GM12878 (cell line): ENCODE measurements around the gene ZBTB42. TPM values are rescaled to one million over a fixed set of nuclear protein-coding genes. Genes with fewer than 3 reads are reported as not detected.

ENCODE experiments used
- ATAC-seq: fragments of 200-7000 bp; cut with Tn5 transposase; 3 replicates; pipeline ENCODE4 v1.9.1; 2020; ENCODE audit warnings: mild to moderate bottlenecking, moderate library complexity
- BruUV-seq: library from RNA; stranded (reverse); fragments of 400-500 nt; replicated peaks from 2 replicates; lab custom pipeline; 2021; lab: Mats Ljungman, UMichigan
- CTCF ChIA-PET: fragments of 300-600 bp; sonication (Branson Sonifier 250); formaldehyde crosslinking; extraction: SDS; loops from one replicate; lab custom pipeline; 2021; ENCODE audit warnings: inconsistent platforms; lab: Yijun Ruan, JAX
- POLR2A ChIA-PET: fragments of 350-600 bp; formaldehyde crosslinking; extraction: SDS; loops from one replicate; lab custom pipeline; 2021; ENCODE audit warnings: inconsistent platforms; lab: Charles Lee
- RAD21 ChIA-PET: fragments of 300-600 bp; sonication (Branson Sonifier 250); formaldehyde crosslinking; loops from one replicate; lab custom pipeline; 2023; ENCODE audit warnings: antibody characterized with exemption; ENCODE audit not compliant: unreplicated experiment; lab: Charles Lee
- SMC1A ChIA-PET: fragments of 300-600 bp; sonication (Branson Sonifier 250); formaldehyde crosslinking; loops from one replicate; lab custom pipeline; 2023; ENCODE audit not compliant: unreplicated experiment, uncharacterized antibody; lab: Charles Lee
- DNase-seq: peaks from one replicate; pipeline ENCODE4 v3.0.0-alpha.2; 2011; ENCODE audit warnings: low read depth, low spot score
- FAIRE-seq: peaks from 3 replicates; lab custom pipeline; 2011; peaks lifted over from hg19 to GRCh38; lab: Jason Lieb, UNC
- H2AFZ ChIP-seq: 2 replicates; pipeline ENCODE4 v1.6.0; 2011; ENCODE audit warnings: low read depth, low read length, control low read depth; ENCODE audit not compliant: control insufficient read depth
- H3K27ac ChIP-seq: 2 replicates; pipeline ENCODE4 v1.5.1; 2011; ENCODE audit warnings: control low read depth; ENCODE audit not compliant: control insufficient read depth, insufficient read depth
- H3K27me3 ChIP-seq, 2 experiments: replicated peaks in 1 of 2; 2 replicates each; pipeline versions ENCODE4 v1.6.0 to v1.6.1; 2011; ENCODE audit warnings: low read length in 1 of 2; ENCODE audit not compliant: control insufficient read depth in 2 of 2, insufficient read depth in 2 of 2
- H3K36me3 ChIP-seq, 2 experiments: 2 replicates each; pipeline ENCODE4 v1.5.1; 2011; ENCODE audit warnings: low read length in 1 of 2; ENCODE audit not compliant: control insufficient read depth in 2 of 2, insufficient read depth in 2 of 2
- H3K4me1 ChIP-seq: 2 replicates; pipeline ENCODE4 v1.6.1; 2011; ENCODE audit warnings: mild to moderate bottlenecking, low read length, moderate library complexity, mixed read lengths; ENCODE audit not compliant: control insufficient read depth, insufficient read depth
- H3K4me2 ChIP-seq: 2 replicates; pipeline ENCODE4 v1.6.0; 2011; ENCODE audit warnings: control low read depth; ENCODE audit not compliant: control insufficient read depth, insufficient read depth
- H3K4me3 ChIP-seq: fragments of 200-600 bp; sonication (generic); 2 replicates; pipeline ENCODE4 v1.5.1; 2016
- H3K79me2 ChIP-seq: 2 replicates; pipeline ENCODE4 v1.6.0; 2011; ENCODE audit warnings: low read length; ENCODE audit not compliant: control insufficient read depth, insufficient read depth
- H3K9ac ChIP-seq: 2 replicates; pipeline ENCODE4 v1.8.0; 2011; ENCODE audit warnings: low read length, control low read depth, mixed read lengths; ENCODE audit not compliant: control insufficient read depth, insufficient read depth
- H3K9me3 ChIP-seq: replicated peaks from 3 replicates; pipeline ENCODE4 v1.5.1; 2011; ENCODE audit warnings: mild to moderate bottlenecking, low read length; ENCODE audit not compliant: control insufficient read depth, insufficient read depth
- H4K20me1 ChIP-seq: 2 replicates; pipeline ENCODE4 v1.6.0; 2011; ENCODE audit not compliant: control insufficient read depth, insufficient read depth
- CEBPB ChIP-seq, 2 experiments: fragments of 150-350 bp in 1 of 2; IDR thresholded peaks; 2 replicates each; pipeline ENCODE4 v1.6.1; 2012 to 2014; ENCODE audit warnings: low read depth in 2 of 2, low read length in 2 of 2, borderline replicate concordance in 1 of 2, inconsistent platforms in 1 of 2
- E4F1 ChIP-seq: fragments of 450-650 bp; IDR thresholded peaks from 2 replicates; pipeline ENCODE4 v1.6.1; 2018; ENCODE audit warnings: borderline replicate concordance, mild to moderate bottlenecking; ENCODE audit not compliant: partially characterized antibody
- EGR1 ChIP-seq, 2 experiments: IDR thresholded peaks; 1 replicate in 1 of 2; 2 replicates in 1 of 2; pipeline ENCODE4 v1.6.1; 2011 to 2012; ENCODE audit warnings: low read depth in 2 of 2, low read length in 2 of 2, borderline replicate concordance in 1 of 2, mild to moderate bottlenecking in 1 of 2, moderate library complexity in 1 of 2
- IRF5 ChIP-seq: fragments of 450-650 bp; IDR thresholded peaks from 2 replicates; pipeline ENCODE4 v1.6.1; 2017; ENCODE audit warnings: borderline replicate concordance
- LARP7 ChIP-seq: fragments of 450-650 bp; IDR thresholded peaks from 2 replicates; pipeline ENCODE4 v1.6.1; 2017; ENCODE audit warnings: mild to moderate bottlenecking
- MAX ChIP-seq: IDR thresholded peaks from 2 replicates; pipeline ENCODE4 v1.6.1; 2012; ENCODE audit warnings: low read depth, low read length, improper control_type of control experiment
- MXI1 ChIP-seq: fragments of 150-350 bp; IDR thresholded peaks from 2 replicates; pipeline ENCODE4 v1.6.1; 2011; ENCODE audit warnings: low read depth, mild to moderate bottlenecking, inconsistent platforms, low read length, improper control_type of control experiment
- NR2C1 ChIP-seq: fragments of 450-650 bp; IDR thresholded peaks from 2 replicates; pipeline ENCODE4 v1.6.1; 2017; ENCODE audit warnings: antibody characterized with exemption, mild to moderate bottlenecking, moderate library complexity
- NR2C2 ChIP-seq: IDR thresholded peaks from 2 replicates; pipeline ENCODE4 v1.6.1; 2011; ENCODE audit warnings: borderline replicate concordance, low read depth; ENCODE audit not compliant: control insufficient read depth, insufficient read length
- NR2F1 ChIP-seq: fragments of 450-650 bp; conservative IDR thresholded peaks from 2 replicates; pipeline ENCODE4 v1.6.1; 2017; ENCODE audit warnings: mild to moderate bottlenecking
- POLR2A ChIP-seq: IDR thresholded peaks from 2 replicates; pipeline ENCODE4 v1.6.1; 2011; ENCODE audit warnings: low read depth, mild to moderate bottlenecking, low read length
- RELB ChIP-seq: fragments of 450-650 bp; IDR thresholded peaks from 2 replicates; pipeline ENCODE4 v1.6.1; 2017; ENCODE audit warnings: low read depth, mild to moderate bottlenecking, moderate library complexity
- SMAD5 ChIP-seq: IDR thresholded peaks from 2 replicates; pipeline ENCODE4 v1.6.1; 2016; ENCODE audit warnings: antibody characterized with exemption, low read depth
- WRNIP1 ChIP-seq: IDR thresholded peaks from 2 replicates; pipeline ENCODE4 v1.6.1; 2011; ENCODE audit warnings: low read depth, low read length, improper control_type of control experiment, borderline replicate concordance
- ZNF24 ChIP-seq: fragments of 450-650 bp; IDR thresholded peaks from 2 replicates; pipeline ENCODE4 v1.6.1; 2017; ENCODE audit warnings: antibody characterized with exemption, mild to moderate bottlenecking
- ZSCAN29 ChIP-seq: fragments of 450-650 bp; IDR thresholded peaks from 2 replicates; pipeline ENCODE4 v1.6.1; 2017; ENCODE audit warnings: mild to moderate bottlenecking, moderate library complexity
- WGBS: methylation state at CpG from one replicate; pipeline ENCODE4 v1.1.6; 2016; ENCODE audit warnings: low lambda C conversion rate; ENCODE audit not compliant: insufficient replicate concordance, insufficient coverage; ENCODE audit errors: missing lambda C conversion rate; 5-methylcytosine and 5-hydroxymethylcytosine counted together
- in situ Hi-C: fragments of 300-500 bp; cut with MboI; formaldehyde crosslinking; loops from 9 replicates; pipeline ENCODE4 v1.14.3; 2018; ENCODE audit warnings: mixed read lengths
- intact Hi-C: fragments of 100-400 bp; cut with micrococcal nuclease; formaldehyde crosslinking; loops from one replicate; pipeline ENCODE4 v1.14.2; 2022; ENCODE audit not compliant: unreplicated experiment
- polyA plus RNA-seq, 11 experiments: library from polyadenylated mRNA; depleted of rRNA in 4 of 11; unstranded in 6 of 11; stranded (reverse) in 5 of 11; fragments of >200 nt; fragmentation: Nextera tagmentation in 4 of 11; fragmentation: Illumina TruSeq in 1 of 11; extraction: Ambion mirVana in 4 of 11; extraction: Trizol in 1 of 11; gene quantifications; 1 replicate in 1 of 11; 2 replicates in 10 of 11; pipeline versions ENCODE4 v1.2.1 to v1.2.3, GENCODE V29; 2011 to 2016; ENCODE audit warnings: inconsistent platforms in 2 of 11, missing spikeins in 2 of 11, low read depth in 1 of 11
- total RNA-seq, 4 experiments: library from RNA; depleted of rRNA in 3 of 4; stranded (reverse); fragments of >200 nt in 3 of 4; fragmentation: Illumina TruSeq in 1 of 4; extraction: Trizol in 1 of 4; gene quantifications; 2 replicates each; pipeline versions ENCODE4 v1.2.1 to v1.2.3, GENCODE V29; 2013 to 2021

The ZBTB42 gene
- total and polyA plus RNA-seq, 10 of the 15 experiments (the other 5 are each of a cell fraction or from before 2014, with no cell fraction given) = 0.05 to 1.2 (median 0.37) TPM; not detected in 2

GRCh38 chr14:104794099-104794498 lies 6.8 kb upstream of the ZBTB42 start:
- no peak for DNase-seq
- POLR2A ChIA-PET = no interaction called here
- whole genome bisulfite sequencing = 45% methylated on average over 15 of the region's 15 CpGs
- H2AFZ ChIP-seq = no peak overlapping the region
- SMC1A ChIA-PET = no interaction called here
- H3K4me1 ChIP-seq = peaks cover 19% of the 10 kb centered on the region
- peak; percentile 57 for FAIRE-seq
- peaks cover 0 to 3% of the 10 kb centered on the region in 2 experiments; a peak in 1 of 4 replicates for H3K27me3 ChIP-seq
- H3K4me2 ChIP-seq = peak overlapping the region; percentile 98
- no peaks in the 10 kb centered on the region for H3K9me3 ChIP-seq
- H3K9ac ChIP-seq = peak overlapping the region; percentile 87
- intact Hi-C loops = no loop called here
- peaks cover 0 to 3% of the 10 kb centered on the region in 2 experiments; a peak in 2 of 4 replicates for H3K36me3 ChIP-seq
- BruUV-seq = TSS peak; percentile 66
- in situ Hi-C loops = no loop called here
- H3K4me3 ChIP-seq = peak overlapping the region; percentile 68
- RAD21 ChIA-PET = no interaction called here
- peaks cover 26% of the 10 kb centered on the region for H3K79me2 ChIP-seq
- H4K20me1 ChIP-seq = no peaks in the 10 kb centered on the region; the same call in 1 of the 2 replicates
- CTCF ChIA-PET = interaction anchor here (0.8 to 1.4 kb wide), 4 partner anchors 23 to 136 kb away, joined by 3 to 4 read pairs (median 3); partner anchors contain the start of gene SIVA1
- TF ChIP-seq LARP7 (0 out of 2 replicates have a peak, but pooled peaks have one; percentile 22), IRF5 (no peak), E4F1 (no peak), POLR2A (0 out of 2 replicates have a peak, but pooled peaks have one; percentile 19), SMAD5 (no peak), WRNIP1 (no peak), NR2C2 (no peak), NR2C1 (peak; percentile 44), MXI1 (no peak), RELB (no peak), MAX (no peak), EGR1 (IDR thresholded peaks at IDR 0.05; ENCODE audit: borderline replicate concordance in 1 of 2, low read depth in 2 of 2, low read length in 2 of 2) (peak in 1 of 2 experiments; percentile 25; a peak in 1 of 3 replicates), ZNF24 (no peak), CEBPB (IDR thresholded peaks at IDR 0.05; ENCODE audit: borderline replicate concordance in 1 of 2, low read depth in 2 of 2, low read length in 2 of 2) (no peak), ZSCAN29 (no peak), NR2F1 (0 out of 2 replicates have a peak, but pooled peaks have one; percentile 14)
- 0 out of 2 replicates have a peak overlapping the region, but pooled peaks have one; percentile 47 for H3K27ac ChIP-seq
- peak; percentile 50 for ATAC-seq
